T-helper 17 cell (primary cell): ENCODE results near the gene DNAJA3. TPM values are rescaled to one million over a fixed set of nuclear protein-coding genes. Genes with fewer than 3 reads are reported as not detected.

ENCODE experiments used
- ATAC-seq: fragments of 150-1000 bp; cut with Tn5 transposase; 2 replicates; pipeline ENCODE4 v1.10.0; 2021; ENCODE audit warnings: mild to moderate bottlenecking, moderate library complexity
- DNase-seq, 3 donors: peaks; one replicate each; pipeline versions ENCODE4 v3.0.0 to v3.0.0-alpha.2; 2020 to 2021
- H3K9me3 ChIP-seq: one replicate; pipeline ENCODE4 v1.7.0; 2013; ENCODE audit warnings: low read length, mild to moderate bottlenecking; ENCODE audit not compliant: control insufficient read depth, poor library complexity, severe bottlenecking
- H3K27ac Mint-ChIP-seq: one replicate; pipeline ENCODE4 v1.8.0; 2022; ENCODE audit warnings: mild to moderate bottlenecking, moderate library complexity, mixed read lengths
- H3K27me3 Mint-ChIP-seq: one replicate; pipeline ENCODE4 v1.8.0; 2022; ENCODE audit warnings: mixed read lengths
- H3K36me3 Mint-ChIP-seq: one replicate; pipeline ENCODE4 v1.8.0; 2022; ENCODE audit warnings: low read depth, mixed read lengths
- H3K4me1 Mint-ChIP-seq: one replicate; pipeline ENCODE4 v1.8.0; 2022; ENCODE audit warnings: mild to moderate bottlenecking, mixed read lengths
- H3K4me3 Mint-ChIP-seq: one replicate; pipeline ENCODE4 v1.8.0; 2022; ENCODE audit warnings: mild to moderate bottlenecking, moderate library complexity, mixed read lengths
- total RNA-seq, 4 donors: library from RNA in 2 of 4; stranded (reverse) in 2 of 4; gene quantifications; one replicate each; pipeline ENCODE4 v1.2.3 and lab custom pipeline; 2022 to 2026

DNAJA3 gene
- total RNA-seq, 2 donors from 2014 or later = 27.9 to 29.7 TPM

DNA sequence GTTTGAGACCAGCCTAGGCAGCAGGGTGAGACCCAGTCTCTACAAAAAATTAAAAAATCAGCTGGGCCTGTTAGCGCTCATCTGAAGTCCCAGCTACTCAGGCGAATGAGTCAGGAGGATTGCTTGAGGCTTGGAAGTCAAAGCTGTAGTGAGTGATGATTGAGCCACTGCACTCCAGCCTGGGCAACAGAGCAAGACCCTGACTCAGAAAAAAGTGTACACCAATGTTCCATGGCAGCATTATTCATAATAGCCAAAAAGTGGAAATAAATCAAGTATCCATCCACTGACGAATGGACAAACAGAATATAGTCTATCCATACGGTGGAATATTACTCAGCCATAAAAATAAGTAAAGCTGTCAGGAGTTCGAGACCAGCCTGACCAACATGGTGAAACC lies 46.2 kb downstream of the DNAJA3 start:
- no peak overlapping the region for H3K4me3 Mint-ChIP-seq
- no peak overlapping the region for H3K27ac Mint-ChIP-seq
- no peaks in the 10 kb centered on the region for H3K27me3 Mint-ChIP-seq
- no peaks in the 10 kb centered on the region for H3K9me3 ChIP-seq
- ATAC-seq (no peak), DNase-seq (no peak)
- H3K36me3 Mint-ChIP-seq = no peaks in the 10 kb centered on the region
- peaks cover 19% of the 10 kb centered on the region for H3K4me1 Mint-ChIP-seq

DNA sequence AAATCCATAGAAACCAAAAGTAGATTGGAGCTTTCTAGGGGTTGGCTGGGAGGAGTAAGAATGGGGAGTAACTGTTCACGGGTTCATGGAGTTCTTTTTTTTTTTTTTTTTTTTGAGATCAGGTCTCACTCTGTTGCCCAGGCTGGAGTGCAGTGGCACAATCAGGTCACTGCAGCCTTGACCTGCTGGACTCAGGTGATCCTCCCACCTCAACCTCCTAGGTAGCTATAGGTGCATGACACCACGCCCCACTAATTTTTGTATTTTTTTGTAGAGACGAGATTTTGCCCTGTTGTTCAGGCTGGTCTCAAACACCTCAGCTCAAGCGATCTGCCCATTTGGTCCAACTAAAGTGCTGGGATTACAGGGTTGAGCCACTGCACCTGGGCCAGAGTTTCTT lies 47.2 kb downstream of the DNAJA3 start:
- no peak for ATAC-seq

DNA sequence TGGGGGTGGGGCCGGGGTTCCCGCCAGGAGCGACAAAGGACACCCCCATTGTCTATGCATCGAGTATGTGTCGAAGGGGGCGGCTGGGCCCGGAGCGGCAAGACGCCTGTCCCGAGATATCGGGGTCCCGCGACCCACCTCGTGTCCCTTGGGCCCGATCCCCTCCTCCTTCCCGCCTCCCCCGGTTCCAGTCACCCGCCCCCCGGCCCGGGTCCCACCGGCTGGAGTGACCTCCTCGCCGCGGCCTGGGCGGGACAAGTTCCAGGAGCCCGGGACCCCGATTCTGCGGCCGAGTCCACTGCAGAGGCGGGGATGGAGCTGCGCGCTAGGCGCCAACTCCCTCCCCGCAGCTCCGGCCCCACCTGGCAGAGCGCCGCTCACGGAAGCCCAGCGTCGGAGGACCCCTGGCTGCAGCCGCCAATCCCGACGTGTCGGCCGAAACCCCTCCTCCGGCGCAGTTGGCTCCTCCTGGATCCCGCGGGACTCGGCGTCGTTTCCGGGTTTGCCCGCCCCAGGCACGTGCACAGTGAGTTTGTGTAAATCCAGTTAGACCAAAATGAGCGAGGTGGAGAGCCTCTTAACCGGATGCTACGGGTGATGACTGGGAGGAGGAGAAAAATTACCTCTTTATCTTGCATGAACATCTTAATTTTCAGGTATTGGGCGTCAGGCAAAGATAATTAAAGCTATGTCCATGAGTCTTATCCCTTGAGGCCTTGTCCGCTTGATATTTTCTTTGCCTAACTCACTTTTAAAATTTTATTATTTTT lies 48.7 kb downstream of the DNAJA3 start, which contains the start of gene NMRAL1:
NMRAL1 (minus strand) TSS at position 434 of the 770 bp plus-strand sequence. CDS start 493 bp downstream, outside the sequence.
- ATAC-seq (peak; percentile 70), DNase-seq (peak; percentile 71 to 86 (median 83))
- no peaks in the 10 kb centered on the region for H3K27me3 Mint-ChIP-seq
- H3K36me3 Mint-ChIP-seq = no peaks in the 10 kb centered on the region
- H3K4me3 Mint-ChIP-seq = peak within 1 kb of the TSS; percentile 85
- H3K27ac Mint-ChIP-seq = peak within 1 kb of the TSS; percentile 39
- H3K9me3 ChIP-seq = no peaks in the 10 kb centered on the region
- H3K4me1 Mint-ChIP-seq = peaks cover 26% of the 10 kb centered on the region

More for the DNA sequence above, 47.2 kb downstream of the DNAJA3 start:
- Mint-ChIP-seq H3K27me3 (no peaks in the 10 kb centered on the region), H3K27ac (peak overlapping the region; percentile 29), H3K36me3 (no peaks in the 10 kb centered on the region), H3K4me1 (peaks cover 21% of the 10 kb centered on the region), H3K4me3 (peak overlapping the region; percentile 85)
- no peak for DNase-seq
- H3K9me3 ChIP-seq = no peaks in the 10 kb centered on the region

DNA sequence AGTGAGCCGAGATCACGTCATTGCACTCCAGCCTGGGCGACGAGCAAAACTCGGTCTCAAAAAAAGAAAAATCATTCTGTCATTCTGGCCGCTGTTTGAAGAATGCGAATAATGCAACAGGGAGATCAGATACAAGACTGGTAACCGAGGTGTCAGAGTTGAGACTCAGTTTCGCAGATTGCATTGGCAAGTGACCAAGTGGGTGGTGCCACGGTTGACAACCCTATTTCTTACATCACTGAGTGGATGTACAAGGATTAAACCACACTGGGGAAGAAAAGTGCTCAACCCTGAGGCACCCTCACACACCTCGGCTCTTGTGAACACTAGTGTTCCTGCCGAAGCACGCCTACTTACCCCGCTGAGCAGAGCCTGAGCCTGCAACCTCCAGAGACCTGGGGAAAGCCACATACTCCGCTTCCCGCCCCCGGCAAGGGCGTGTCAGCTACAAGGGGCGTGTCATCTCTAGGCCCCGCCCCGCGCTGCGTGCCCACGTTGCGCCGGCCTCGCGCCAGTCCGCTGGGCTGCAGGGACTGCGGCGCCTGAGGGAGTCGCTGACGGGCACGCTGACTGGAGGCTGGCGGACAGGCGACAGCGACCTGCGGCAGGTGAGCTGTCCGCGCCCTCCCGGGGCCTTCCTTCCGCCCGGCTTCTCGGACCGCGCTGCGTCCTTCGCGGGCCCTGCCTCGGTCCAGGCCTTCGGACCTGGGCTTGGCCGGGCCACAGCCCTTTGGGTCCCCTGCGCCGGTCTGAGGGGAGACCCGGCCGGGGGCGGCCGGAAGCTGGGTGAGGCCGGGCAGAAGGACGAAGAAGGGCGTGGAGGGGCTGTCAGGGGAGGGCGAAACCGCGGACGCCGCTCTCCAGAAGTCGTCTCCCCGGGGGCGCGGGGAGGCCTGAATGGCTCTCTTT lies 50.5 kb downstream of the DNAJA3 start, which contains the start of gene HMOX2:
HMOX2 (plus strand) TSS at position 519 of the 909 bp plus-strand sequence. CDS start 29,127 bp downstream, outside the sequence.
- peak; percentile 88 for ATAC-seq
- no peaks in the 10 kb centered on the region for H3K36me3 Mint-ChIP-seq
- peak within 1 kb of the TSS; percentile 91 for H3K27ac Mint-ChIP-seq
- peak; percentile 88 to 93 (median 90) for DNase-seq
- no peaks in the 10 kb centered on the region for H3K9me3 ChIP-seq
- peaks cover 26% of the 10 kb centered on the region for H3K4me1 Mint-ChIP-seq
- peak within 1 kb of the TSS; percentile 94 for H3K4me3 Mint-ChIP-seq
- no peaks in the 10 kb centered on the region for H3K27me3 Mint-ChIP-seq

DNA sequence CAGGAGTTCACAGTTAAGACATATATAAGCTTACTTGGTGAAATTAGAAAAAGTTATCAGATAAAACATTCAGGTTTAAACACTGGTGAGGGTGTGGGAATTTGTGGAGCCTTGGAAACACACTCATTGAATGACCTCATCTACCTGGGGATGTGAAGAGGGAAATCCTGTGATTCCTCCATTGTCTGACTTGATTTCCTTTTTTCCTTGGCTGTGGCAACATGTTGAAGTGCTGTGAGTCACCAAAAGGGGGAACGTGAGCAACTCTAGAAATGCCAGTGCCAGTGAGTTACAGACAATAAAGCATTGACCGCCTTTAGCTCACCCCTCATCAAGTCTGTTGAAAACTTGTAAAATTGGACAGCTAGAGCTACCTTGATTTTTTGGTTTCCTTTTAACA lies 52.3 kb downstream of the DNAJA3 start:
- DNase-seq (no peak), ATAC-seq (no peak)
- Mint-ChIP-seq H3K27ac (peak overlapping the region; percentile 91), H3K36me3 (no peaks in the 10 kb centered on the region), H3K27me3 (no peaks in the 10 kb centered on the region), H3K4me1 (peaks cover 40% of the 10 kb centered on the region), H3K4me3 (peak overlapping the region; percentile 94)
- H3K9me3 ChIP-seq = no peaks in the 10 kb centered on the region

DNA sequence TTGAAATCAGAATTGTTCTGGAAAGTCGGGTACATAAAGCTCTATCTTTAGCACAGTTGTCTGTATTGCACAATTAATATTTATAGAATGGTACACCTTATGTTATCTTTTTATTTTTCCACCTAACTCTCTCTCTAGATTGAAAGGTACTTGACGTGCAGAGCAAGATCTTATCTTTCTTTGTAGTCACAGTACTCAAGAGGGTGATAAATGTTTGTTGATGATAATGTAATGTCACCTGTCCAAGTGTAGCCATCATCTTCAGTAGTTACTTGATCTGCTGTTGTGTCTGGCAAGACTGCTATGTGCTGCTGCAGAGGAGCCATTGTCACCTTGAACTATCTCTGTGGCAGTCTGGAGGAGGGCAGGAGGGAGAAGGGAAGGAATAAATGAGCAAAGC lies 55.9 kb downstream of the DNAJA3 start:
- H3K27ac Mint-ChIP-seq = peak overlapping the region; percentile 90
- DNase-seq = no peak
- peaks cover 41% of the 10 kb centered on the region for H3K4me1 Mint-ChIP-seq
- H3K9me3 ChIP-seq = no peaks in the 10 kb centered on the region
- H3K27me3 Mint-ChIP-seq = no peaks in the 10 kb centered on the region
- peaks cover 5% of the 10 kb centered on the region for H3K36me3 Mint-ChIP-seq
- H3K4me3 Mint-ChIP-seq = peak overlapping the region; percentile 5
- ATAC-seq = peak; percentile 39

DNA sequence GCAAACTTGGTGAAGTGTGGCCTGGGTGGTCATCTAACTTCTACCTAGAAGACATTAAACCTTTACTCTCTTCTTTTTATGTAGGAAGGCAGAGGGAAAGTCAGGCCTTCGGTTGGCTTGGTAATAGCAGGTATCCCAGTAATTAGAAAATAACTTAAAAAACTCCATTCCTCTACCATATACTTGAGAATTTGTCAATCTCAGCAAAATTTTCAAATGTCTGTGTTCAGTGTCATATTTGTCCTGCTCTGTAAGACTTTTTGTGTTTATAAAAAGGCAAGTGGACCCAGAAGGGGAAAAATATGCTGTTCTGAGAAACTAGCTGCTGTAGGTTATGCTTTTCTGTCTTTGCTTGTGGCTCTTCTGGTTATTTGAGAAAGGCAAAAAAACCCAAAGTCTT lies 56.3 kb downstream of the DNAJA3 start:
- no peaks in the 10 kb centered on the region for H3K27me3 Mint-ChIP-seq
- H3K4me3 Mint-ChIP-seq = peak overlapping the region; percentile 28
- H3K36me3 Mint-ChIP-seq = peaks cover 5% of the 10 kb centered on the region
- H3K4me1 Mint-ChIP-seq = peaks cover 43% of the 10 kb centered on the region
- H3K9me3 ChIP-seq = no peaks in the 10 kb centered on the region
- DNase-seq = no peak
- ATAC-seq = no peak
- H3K27ac Mint-ChIP-seq = peak overlapping the region; percentile 90

DNA sequence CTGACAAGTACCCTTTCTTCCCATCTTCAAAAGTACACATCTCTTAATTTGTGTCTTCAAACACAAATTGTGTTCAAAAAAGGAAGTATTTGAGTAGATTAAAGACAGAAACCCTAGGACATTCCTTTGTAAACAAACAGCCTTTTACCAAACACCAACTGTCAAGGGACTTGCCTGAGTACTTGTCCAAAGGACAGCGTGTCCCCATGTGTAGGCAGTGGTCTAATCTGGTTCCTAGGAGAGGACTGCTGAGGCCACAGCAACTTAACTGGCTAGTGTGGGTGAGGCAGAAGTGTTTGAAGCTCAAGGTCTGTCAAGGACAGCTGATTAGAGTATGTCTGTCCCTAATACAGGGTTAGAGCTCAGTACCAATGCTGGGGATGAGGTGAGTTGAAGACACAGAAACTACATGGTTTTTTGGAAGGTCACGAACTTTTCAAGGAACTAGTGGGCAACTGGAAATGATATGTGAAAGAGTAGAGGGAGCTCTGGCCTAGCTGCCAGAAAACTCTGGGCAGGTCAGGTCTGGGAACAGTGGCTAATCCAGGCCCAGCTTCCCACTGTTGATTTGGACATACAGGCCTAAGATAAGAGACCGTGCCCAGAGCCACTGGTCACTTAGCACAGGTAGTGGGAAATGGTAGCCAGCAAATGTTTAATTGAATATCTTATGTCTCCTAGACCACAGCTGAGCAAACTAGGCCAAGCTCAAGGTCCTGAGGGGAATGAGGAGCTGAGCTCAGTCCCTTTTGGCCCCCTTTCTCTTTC lies 60.6 kb downstream of the DNAJA3 start:
- H3K4me3 Mint-ChIP-seq = peak overlapping the region; percentile 67
- ATAC-seq = no peak
- H3K27ac Mint-ChIP-seq = peak overlapping the region; percentile 95
- H3K4me1 Mint-ChIP-seq = peaks cover 51% of the 10 kb centered on the region
- H3K27me3 Mint-ChIP-seq = no peaks in the 10 kb centered on the region
- no peak for DNase-seq
- H3K36me3 Mint-ChIP-seq = peaks cover 5% of the 10 kb centered on the region
- H3K9me3 ChIP-seq = no peaks in the 10 kb centered on the region

DNA sequence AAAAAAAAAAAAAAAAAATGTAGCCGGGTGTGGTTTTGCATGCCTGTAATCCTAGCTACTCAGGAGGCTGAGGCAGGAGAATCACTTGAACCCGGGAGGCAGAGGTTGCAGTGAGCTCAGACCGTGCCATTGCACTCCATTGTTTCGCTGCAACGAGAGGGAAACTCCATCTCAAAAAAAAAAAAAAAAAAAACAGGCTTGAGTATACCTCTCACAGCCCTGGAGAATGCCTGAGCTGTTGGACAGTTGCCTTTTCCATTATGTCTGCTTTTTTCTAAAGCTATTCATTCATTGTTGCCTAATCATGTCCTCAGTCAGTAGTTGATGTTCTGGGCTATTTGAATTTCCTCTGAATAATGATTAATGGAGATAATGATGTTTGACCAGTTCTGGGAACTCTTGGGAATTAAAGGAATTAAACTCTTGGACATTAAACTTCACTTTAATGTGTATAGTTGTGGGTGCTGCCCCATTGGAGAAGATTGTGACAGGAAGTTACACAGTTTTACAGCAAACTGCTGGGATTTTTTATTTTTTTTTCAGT lies 62.4 kb downstream of the DNAJA3 start:
- peak; percentile 72 for ATAC-seq
- peaks cover 5% of the 10 kb centered on the region for H3K36me3 Mint-ChIP-seq
- H3K9me3 ChIP-seq = no peaks in the 10 kb centered on the region
- no peak for DNase-seq
- H3K27me3 Mint-ChIP-seq = no peaks in the 10 kb centered on the region
- H3K4me1 Mint-ChIP-seq = peaks cover 36% of the 10 kb centered on the region
- peak overlapping the region; percentile 95 for H3K27ac Mint-ChIP-seq
- H3K4me3 Mint-ChIP-seq = peak overlapping the region; percentile 81

DNA sequence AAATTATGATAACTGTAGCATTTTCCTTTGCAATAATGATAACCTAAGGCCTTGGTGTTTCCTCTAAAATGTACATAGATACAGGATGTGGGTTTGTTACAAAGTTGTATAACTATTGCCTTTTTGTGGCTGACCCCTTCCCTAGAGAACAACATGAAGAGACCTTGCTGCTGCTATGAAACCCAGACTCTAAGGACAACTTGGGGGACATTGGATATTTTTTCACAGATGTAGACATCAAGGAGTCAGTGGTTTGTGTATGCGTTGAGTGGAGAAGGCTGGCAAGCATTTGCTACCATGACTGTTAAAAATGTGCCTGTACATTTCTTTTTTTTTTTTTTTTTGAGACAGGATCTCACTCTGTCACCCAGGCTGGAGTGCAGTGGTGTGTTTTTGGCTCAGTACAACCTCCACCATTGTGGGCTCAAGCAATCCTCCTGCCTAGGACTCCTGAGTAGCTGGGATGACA lies 62.9 kb downstream of the DNAJA3 start:
- Mint-ChIP-seq H3K4me1 (peaks cover 40% of the 10 kb centered on the region), H3K27me3 (no peaks in the 10 kb centered on the region), H3K4me3 (peak overlapping the region; percentile 81), H3K27ac (peak overlapping the region; percentile 95), H3K36me3 (peaks cover 5% of the 10 kb centered on the region)
- H3K9me3 ChIP-seq = no peaks in the 10 kb centered on the region
- DNase-seq (no peak), ATAC-seq (peak; percentile 86)

DNA sequence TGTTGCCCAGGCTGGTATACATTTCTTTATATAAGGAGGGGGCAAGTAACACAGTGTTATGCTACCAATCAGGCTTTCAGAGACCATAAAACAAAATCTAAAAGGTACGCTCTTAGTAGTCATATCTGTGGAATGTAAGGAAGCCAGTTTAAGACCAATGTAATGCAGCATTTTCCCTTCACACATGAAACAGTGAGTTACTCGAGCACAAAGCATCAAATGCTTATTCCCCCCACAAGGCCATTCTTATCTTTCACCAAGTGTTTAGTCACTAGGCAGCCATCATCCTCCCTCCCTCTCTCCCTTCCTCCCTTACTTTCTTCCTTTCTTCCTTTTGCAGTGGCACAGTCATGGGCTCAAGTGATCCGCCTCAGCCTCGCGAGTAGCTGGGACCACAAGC lies 63.4 kb downstream of the DNAJA3 start:
- peak overlapping the region; percentile 81 for H3K4me3 Mint-ChIP-seq

DNA sequence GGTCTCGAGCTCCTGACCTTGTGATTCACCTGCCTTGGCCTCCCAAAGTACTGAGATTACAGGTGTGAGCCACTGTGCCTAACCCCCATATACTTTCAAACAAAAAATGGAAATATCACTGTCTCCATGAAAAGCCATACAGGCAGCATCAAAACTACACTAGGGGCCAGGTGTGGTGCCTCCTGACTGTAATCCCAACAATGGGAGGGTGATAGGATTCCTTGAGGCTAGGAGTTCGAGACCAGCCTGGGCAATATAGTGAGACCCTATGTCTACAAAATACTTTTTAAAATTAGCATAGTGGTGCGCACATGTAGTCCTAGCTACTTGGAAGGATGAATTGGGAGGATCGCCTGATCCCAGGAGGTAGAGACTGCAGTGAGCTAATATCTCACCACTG lies 66.2 kb downstream of the DNAJA3 start:
- no peaks in the 10 kb centered on the region for H3K36me3 Mint-ChIP-seq
- H3K9me3 ChIP-seq = no peaks in the 10 kb centered on the region
- no peak overlapping the region for H3K4me3 Mint-ChIP-seq
- peak overlapping the region; percentile 95 for H3K27ac Mint-ChIP-seq
- H3K27me3 Mint-ChIP-seq = no peaks in the 10 kb centered on the region
- no peak for DNase-seq
- ATAC-seq = no peak
- peaks cover 40% of the 10 kb centered on the region for H3K4me1 Mint-ChIP-seq

More for the DNA sequence above, 63.4 kb downstream of the DNAJA3 start:
- DNase-seq (no peak), ATAC-seq (no peak)
- Mint-ChIP-seq H3K4me1 (peaks cover 41% of the 10 kb centered on the region), H3K36me3 (peaks cover 5% of the 10 kb centered on the region), H3K27me3 (no peaks in the 10 kb centered on the region), H3K27ac (peak overlapping the region; percentile 95)
- H3K9me3 ChIP-seq = no peaks in the 10 kb centered on the region
